Smooth muscle cell (in vitro differentiated cells): ENCODE measurements around the gene EFHC1. TPM values are rescaled to one million over a fixed set of nuclear protein-coding genes. Genes with fewer than 3 reads are reported as not detected.

ENCODE experiments used
- DNase-seq: peaks from one replicate; lab custom pipeline; 2025; ENCODE audit not compliant: unreplicated experiment; lab: John Stamatoyannopoulos, UW
- H2AFZ ChIP-seq: fragments of 200-600 bp; sonication (generic); 2 replicates; pipeline ENCODE4 v1.6.0; 2016; ENCODE audit warnings: antibody characterized with exemption, low read depth, mild to moderate bottlenecking
- H3F3A ChIP-seq: fragments of 200-600 bp; sonication (generic); 2 replicates; pipeline ENCODE4 v1.6.0; 2017; ENCODE audit warnings: antibody characterized with exemption, low read depth
- H3K27ac ChIP-seq: fragments of 200-600 bp; sonication (generic); 2 replicates; pipeline ENCODE4 v1.5.1; 2016; ENCODE audit warnings: low read depth, mild to moderate bottlenecking
- H3K27me3 ChIP-seq: fragments of 200-600 bp; sonication (generic); 2 replicates; pipeline ENCODE4 v1.6.1; 2016; ENCODE audit warnings: low read depth, mild to moderate bottlenecking
- H3K36me3 ChIP-seq: fragments of 200-600 bp; sonication (generic); 2 replicates; pipeline ENCODE4 v1.5.1; 2016; ENCODE audit warnings: low read depth
- H3K4me1 ChIP-seq: fragments of 200-600 bp; sonication (generic); 2 replicates; pipeline ENCODE4 v1.5.1; 2016; ENCODE audit warnings: low read depth
- H3K4me2 ChIP-seq: fragments of 200-600 bp; sonication (generic); 2 replicates; pipeline ENCODE4 v1.6.0; 2016; ENCODE audit warnings: mild to moderate bottlenecking
- H3K4me3 ChIP-seq: fragments of 200-600 bp; sonication (generic); 2 replicates; pipeline ENCODE4 v1.5.1; 2016; ENCODE audit warnings: mild to moderate bottlenecking
- H3K79me2 ChIP-seq: fragments of 200-600 bp; sonication (generic); 2 replicates; pipeline ENCODE4 v1.6.0; 2016; ENCODE audit warnings: low read depth, mild to moderate bottlenecking
- H3K9ac ChIP-seq: fragments of 200-600 bp; sonication (generic); 2 replicates; pipeline ENCODE4 v1.6.0; 2016; ENCODE audit warnings: low read depth
- H3K9me3 ChIP-seq: fragments of 200-600 bp; sonication (generic); replicated peaks from 2 replicates; pipeline ENCODE4 v1.5.1; 2016; ENCODE audit warnings: low read depth
- H4K20me1 ChIP-seq: fragments of 200-600 bp; sonication (generic); 2 replicates; pipeline ENCODE4 v1.6.0; 2016; ENCODE audit warnings: low read depth
- WGBS: methylation state at CpG from one replicate; pipeline ENCODE4 v1.1.7; 2016; ENCODE audit warnings: low lambda C conversion rate; 5-methylcytosine and 5-hydroxymethylcytosine counted together
- polyA plus RNA-seq: library from polyadenylated mRNA; unstranded; fragments of >200 nt; fragmentation: Nextera tagmentation; extraction: Ambion mirVana; gene quantifications from 2 replicates; pipeline ENCODE4 v1.2.1, GENCODE V29; 2016
- total RNA-seq: library from RNA; depleted of rRNA; stranded (reverse); fragments of >200 nt; gene quantifications from 2 replicates; pipeline ENCODE4 v1.2.3, GENCODE V29; 2014
- TF ChIP-seq, protein P1 (sequence below): fragments of 200-600 bp; sonication (generic); IDR thresholded peaks from 2 replicates; pipeline ENCODE4 v1.5.1; 2017; ENCODE audit warnings: borderline replicate concordance, mild to moderate bottlenecking, antibody characterized with exemption; ENCODE audit not compliant: insufficient read depth, poor library complexity, severe bottlenecking

Gene EFHC1
- total and polyA plus RNA-seq, 2 experiments from 2014 or later: 11.0 to 25.9 TPM

GRCh38 chr6:52548999-52549398, 128.9 kb downstream of the EFHC1 start:
- no peaks in the 10 kb centered on the region for H3K27me3 ChIP-seq
- peaks cover 38% of the 10 kb centered on the region for H4K20me1 ChIP-seq
- H3K36me3 ChIP-seq: no peaks in the 10 kb centered on the region
- TF ChIP-seq, protein P1, sequence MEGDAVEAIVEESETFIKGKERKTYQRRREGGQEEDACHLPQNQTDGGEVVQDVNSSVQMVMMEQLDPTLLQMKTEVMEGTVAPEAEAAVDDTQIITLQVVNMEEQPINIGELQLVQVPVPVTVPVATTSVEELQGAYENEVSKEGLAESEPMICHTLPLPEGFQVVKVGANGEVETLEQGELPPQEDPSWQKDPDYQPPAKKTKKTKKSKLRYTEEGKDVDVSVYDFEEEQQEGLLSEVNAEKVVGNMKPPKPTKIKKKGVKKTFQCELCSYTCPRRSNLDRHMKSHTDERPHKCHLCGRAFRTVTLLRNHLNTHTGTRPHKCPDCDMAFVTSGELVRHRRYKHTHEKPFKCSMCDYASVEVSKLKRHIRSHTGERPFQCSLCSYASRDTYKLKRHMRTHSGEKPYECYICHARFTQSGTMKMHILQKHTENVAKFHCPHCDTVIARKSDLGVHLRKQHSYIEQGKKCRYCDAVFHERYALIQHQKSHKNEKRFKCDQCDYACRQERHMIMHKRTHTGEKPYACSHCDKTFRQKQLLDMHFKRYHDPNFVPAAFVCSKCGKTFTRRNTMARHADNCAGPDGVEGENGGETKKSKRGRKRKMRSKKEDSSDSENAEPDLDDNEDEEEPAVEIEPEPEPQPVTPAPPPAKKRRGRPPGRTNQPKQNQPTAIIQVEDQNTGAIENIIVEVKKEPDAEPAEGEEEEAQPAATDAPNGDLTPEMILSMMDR: no peak
- H3K27ac ChIP-seq: no peak overlapping the region
- peaks cover 22% of the 10 kb centered on the region for H3K4me1 ChIP-seq
- peaks cover 62% of the 10 kb centered on the region for H3K79me2 ChIP-seq
- H3K9ac ChIP-seq: no peak overlapping the region
- no peak overlapping the region for H3K4me2 ChIP-seq
- no peaks in the 10 kb centered on the region for H3F3A ChIP-seq
- no peak overlapping the region for H3K4me3 ChIP-seq
- no peak for DNase-seq
- H2AFZ ChIP-seq: no peak overlapping the region
- H3K9me3 ChIP-seq: no peaks in the 10 kb centered on the region
- WGBS: 98% methylated on average over 4 of the region's 5 CpGs

DNA sequence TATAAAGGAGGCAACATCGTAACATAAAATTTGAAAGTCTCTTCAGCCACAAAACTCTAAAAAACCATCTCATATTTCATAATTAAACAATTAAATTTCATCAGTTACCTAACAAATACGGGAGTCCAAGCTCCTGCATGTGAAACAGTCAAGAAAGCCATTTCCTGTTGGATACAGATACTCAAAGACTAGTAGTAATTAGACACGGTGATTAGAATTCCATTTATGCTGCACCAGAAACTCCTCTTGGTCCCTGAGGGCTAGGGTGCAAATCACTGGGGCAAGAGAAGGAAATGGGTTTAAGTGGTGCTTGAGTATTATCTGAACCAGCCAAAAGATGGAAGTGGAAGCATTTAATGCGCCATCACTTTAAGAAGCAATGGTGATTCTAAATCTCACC, 129.3 kb downstream of the EFHC1 start:
- WGBS: 83% methylated on average over 4 of the region's 4 CpGs
- H3K36me3 ChIP-seq: no peaks in the 10 kb centered on the region
- no peak overlapping the region for H3K4me3 ChIP-seq
- no peak for DNase-seq
- H3F3A ChIP-seq: no peaks in the 10 kb centered on the region
- no peak overlapping the region for H3K27ac ChIP-seq
- peaks cover 66% of the 10 kb centered on the region for H3K79me2 ChIP-seq
- TF ChIP-seq, protein P1: no peak
- no peak overlapping the region for H3K9ac ChIP-seq
- H3K4me1 ChIP-seq: peaks cover 20% of the 10 kb centered on the region
- H3K4me2 ChIP-seq: no peak overlapping the region
- H4K20me1 ChIP-seq: peaks cover 38% of the 10 kb centered on the region
- no peak overlapping the region for H2AFZ ChIP-seq
- H3K9me3 ChIP-seq: no peaks in the 10 kb centered on the region
- H3K27me3 ChIP-seq: no peaks in the 10 kb centered on the region

DNA sequence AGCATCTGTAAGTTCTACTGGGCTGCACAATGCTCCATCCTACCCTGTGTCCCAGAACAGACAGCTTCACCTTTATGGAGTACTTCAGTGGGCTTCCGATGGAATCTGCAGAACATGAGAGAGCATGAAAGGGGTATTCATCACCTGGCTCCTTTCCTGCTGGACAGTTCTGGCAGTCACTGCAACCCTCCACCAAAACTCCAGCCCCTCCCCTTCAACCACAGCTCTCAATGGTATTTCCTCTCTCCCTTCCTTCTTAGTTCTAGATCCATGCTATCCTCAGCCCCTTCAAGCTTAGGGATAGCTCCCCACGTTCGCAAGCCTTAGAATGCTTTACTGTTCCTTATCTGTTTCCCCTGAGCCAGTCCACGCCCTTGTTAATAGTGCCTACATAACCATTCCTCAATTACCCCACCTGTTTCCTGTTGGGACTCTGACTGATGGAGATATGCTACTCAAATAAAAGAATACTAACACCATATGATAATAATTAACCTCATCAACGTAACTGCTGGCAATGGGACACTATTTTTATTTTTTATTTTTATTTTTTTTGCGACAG, 130.0 kb downstream of the EFHC1 start:
- Histone ChIP-seq H4K20me1 (peaks cover 42% of the 10 kb centered on the region), H3K4me3 (no peak overlapping the region), H2AFZ (no peak overlapping the region), H3K27ac (no peak overlapping the region), H3K36me3 (no peaks in the 10 kb centered on the region), H3K79me2 (peaks cover 73% of the 10 kb centered on the region), H3K4me1 (peaks cover 20% of the 10 kb centered on the region), H3K9ac (no peak overlapping the region), H3F3A (no peaks in the 10 kb centered on the region), H3K9me3 (no peaks in the 10 kb centered on the region), H3K27me3 (no peaks in the 10 kb centered on the region), H3K4me2 (peak overlapping the region; percentile 13)
- WGBS: 77% methylated on average over 6 of the region's 6 CpGs
- no peak for DNase-seq
- TF ChIP-seq, protein P1: no peak

DNA sequence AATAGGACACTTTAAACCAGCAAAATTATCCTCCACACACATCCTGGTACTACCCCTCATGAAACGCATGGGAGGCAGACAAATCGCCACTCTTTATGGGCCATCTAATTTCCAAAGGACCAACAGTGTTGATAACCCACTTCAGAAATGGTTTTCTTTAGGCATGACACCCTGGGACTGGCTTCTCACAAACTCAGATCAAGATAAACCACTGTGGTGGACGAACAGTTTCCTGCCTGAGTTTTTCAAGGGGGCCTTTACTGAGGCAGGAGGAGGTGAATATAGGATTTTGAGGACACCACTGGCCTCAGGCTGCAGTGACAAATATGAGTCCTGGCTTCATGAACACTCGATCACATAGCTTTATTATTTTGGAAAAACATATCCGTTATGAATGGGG, 130.7 kb downstream of the EFHC1 start:
- TF ChIP-seq, protein P1: no peak
- no peak for DNase-seq
- Histone ChIP-seq H3K4me2 (peak overlapping the region; percentile 46), H3K27ac (no peak overlapping the region), H3K27me3 (no peaks in the 10 kb centered on the region), H3F3A (no peaks in the 10 kb centered on the region), H3K9me3 (no peaks in the 10 kb centered on the region), H3K36me3 (no peaks in the 10 kb centered on the region), H2AFZ (no peak overlapping the region), H3K4me3 (no peak overlapping the region), H3K9ac (no peak overlapping the region), H4K20me1 (peaks cover 50% of the 10 kb centered on the region), H3K4me1 (peaks cover 20% of the 10 kb centered on the region), H3K79me2 (peaks cover 76% of the 10 kb centered on the region)
- 85% methylated on average over 5 of the region's 5 CpGs for WGBS
